HepG2 (cell line): ENCODE measurements around the gene TRIM27. TPM values are rescaled to one million over a fixed set of nuclear protein-coding genes. Genes with fewer than 3 reads are reported as not detected.
A peak's percentile ranks its signal among the peaks of the same experiment; 100 is the strongest.

Source experiments
- CBFB ChIP-seq: sonication (generic); formaldehyde crosslinking; IDR thresholded peaks from 2 replicates; pipeline ENCODE4 v1.4.0; 2020; ENCODE audit warnings: missing genetic modification reagents
- GATA4 ChIP-seq: sonication (generic); IDR thresholded peaks from 2 replicates; pipeline ENCODE4 v1.6.1; 2016; ENCODE audit warnings: antibody characterized with exemption, low read depth, borderline replicate concordance
- JUNB ChIP-seq: sonication (generic); formaldehyde crosslinking; IDR thresholded peaks from 2 replicates; pipeline ENCODE4 v1.8.0; 2022; ENCODE audit warnings: missing genetic modification reagents, mild to moderate bottlenecking, borderline replicate concordance
- MAZ ChIP-seq, 2 experiments: sonication (generic) in 1 of 2; formaldehyde crosslinking in 1 of 2; IDR thresholded peaks; 2 replicates each; pipeline versions ENCODE4 v1.5.0 to v1.6.1; 2012 to 2020; ENCODE audit warnings: low read depth in 2 of 2, mild to moderate bottlenecking in 2 of 2, borderline replicate concordance in 1 of 2, improper control_type of control experiment in 1 of 2, low read length in 1 of 2, missing genetic modification reagents in 1 of 2, moderate library complexity in 1 of 2
- MYC ChIP-seq: sonication (generic); formaldehyde crosslinking; IDR thresholded peaks from 2 replicates; pipeline ENCODE4 v1.9.0; 2021; ENCODE audit warnings: missing genetic modification reagents, borderline replicate concordance
- RBM22 ChIP-seq: fragments of 200-400 bp; formaldehyde crosslinking; optimal IDR thresholded peaks from 2 replicates; pipeline ENCODE3; 2017; ENCODE audit warnings: mild to moderate bottlenecking, low read length, moderate library complexity
- RFX1 ChIP-seq: fragments of 450-650 bp; IDR thresholded peaks from 2 replicates; pipeline ENCODE4 v1.6.1; 2017
- SOX13 ChIP-seq, 3 experiments: fragments of 450-650 bp in 1 of 3; sonication (generic) in 1 of 3; formaldehyde crosslinking in 1 of 3; IDR thresholded peaks in 2 of 3; conservative IDR thresholded peaks in 1 of 3; 2 replicates each; pipeline versions ENCODE4 v1.5.0 to v1.6.1; 2016 to 2020; ENCODE audit warnings: antibody characterized with exemption in 1 of 3, mild to moderate bottlenecking in 1 of 3, missing compliant biosample characterization in 1 of 3, missing genetic modification reagents in 1 of 3, moderate library complexity in 1 of 3
- SOX5 ChIP-seq: IDR thresholded peaks from 2 replicates; pipeline ENCODE4 v1.6.1; 2016; ENCODE audit warnings: borderline replicate concordance
- ZMYM2 ChIP-seq: sonication (generic); formaldehyde crosslinking; IDR thresholded peaks from 2 replicates; pipeline ENCODE4 v1.8.0; 2022; ENCODE audit warnings: mild to moderate bottlenecking, missing genetic modification reagents
- ZNF124 ChIP-seq: sonication (generic); formaldehyde crosslinking; IDR thresholded peaks from 2 replicates; pipeline ENCODE4 v1.4.0; 2020; ENCODE audit warnings: missing genetic modification reagents
- ZNF543 ChIP-seq: sonication (generic); formaldehyde crosslinking; IDR thresholded peaks from 2 replicates; pipeline ENCODE4 v1.4.0; 2020; ENCODE audit warnings: mild to moderate bottlenecking, missing genetic modification reagents
- ZNF598 ChIP-seq: sonication (generic); formaldehyde crosslinking; IDR thresholded peaks from 2 replicates; pipeline ENCODE4 v1.5.1; 2020; ENCODE audit warnings: mild to moderate bottlenecking, missing genetic modification reagents, borderline replicate concordance
- ZNF747 ChIP-seq: sonication (generic); formaldehyde crosslinking; IDR thresholded peaks from 2 replicates; pipeline ENCODE4 v1.8.1; 2023; ENCODE audit warnings: missing genetic modification reagents, mild to moderate bottlenecking, borderline replicate concordance
- ZNF749 ChIP-seq: sonication (generic); formaldehyde crosslinking; IDR thresholded peaks from 2 replicates; pipeline ENCODE4 v1.8.0; 2022; ENCODE audit warnings: mild to moderate bottlenecking, missing genetic modification reagents, moderate library complexity, borderline replicate concordance
- ZNF792 ChIP-seq: IDR thresholded peaks from 2 replicates; pipeline ENCODE4 v1.6.1; 2016
- polyA plus RNA-seq, 8 experiments: library from polyadenylated mRNA; depleted of rRNA in 3 of 8; stranded (reverse) in 7 of 8; unstranded in 1 of 8; fragments of >200 nt; fragmentation: Illumina TruSeq in 4 of 8; extraction: Trizol in 4 of 8; gene quantifications; 2 replicates each; pipeline versions ENCODE4 v1.2.1 to v1.2.3, GENCODE V29; 2011 to 2016; ENCODE audit warnings: low read depth in 4 of 8, missing spikeins in 1 of 8, mixed read lengths in 1 of 8; ENCODE audit not compliant: insufficient read depth in 1 of 8
- total RNA-seq, 5 experiments: library from RNA; depleted of rRNA; stranded (reverse); fragments of >200 nt; fragmentation: Illumina TruSeq; extraction: Trizol; gene quantifications; 2 replicates each; pipeline ENCODE4 v1.2.3, GENCODE V29; 2016; ENCODE audit warnings: low read depth in 1 of 5
- TF ChIP-seq, protein P1 (sequence below): sonication (generic); formaldehyde crosslinking; IDR thresholded peaks from 2 replicates; pipeline ENCODE4 v1.4.0; 2020; ENCODE audit warnings: missing genetic modification reagents
- TF ChIP-seq, protein P2 (sequence below): sonication (generic); formaldehyde crosslinking; IDR thresholded peaks from 2 replicates; pipeline ENCODE4 v1.4.0; 2020; ENCODE audit warnings: low read depth, mild to moderate bottlenecking, missing genetic modification reagents
- TF ChIP-seq, protein P3 (sequence below): sonication (generic); formaldehyde crosslinking; IDR thresholded peaks from 2 replicates; pipeline ENCODE4 v1.4.0; 2020; ENCODE audit warnings: missing genetic modification reagents
- TF ChIP-seq, protein P4 (sequence below), 2 experiments: fragments of 450-650 bp in 1 of 2; sonication (generic) in 1 of 2; formaldehyde crosslinking; IDR thresholded peaks; 2 replicates each; pipeline versions ENCODE4 v1.5.0 to v1.8.0; 2020 to 2022; ENCODE audit warnings: mild to moderate bottlenecking in 1 of 2, missing genetic modification reagents in 1 of 2

Gene TRIM27
- total and polyA plus RNA-seq, 2 of the 13 experiments (the other 11 are each of a cell fraction or from before 2014, with no cell fraction given) = 88.6 to 112 TPM

DNA sequence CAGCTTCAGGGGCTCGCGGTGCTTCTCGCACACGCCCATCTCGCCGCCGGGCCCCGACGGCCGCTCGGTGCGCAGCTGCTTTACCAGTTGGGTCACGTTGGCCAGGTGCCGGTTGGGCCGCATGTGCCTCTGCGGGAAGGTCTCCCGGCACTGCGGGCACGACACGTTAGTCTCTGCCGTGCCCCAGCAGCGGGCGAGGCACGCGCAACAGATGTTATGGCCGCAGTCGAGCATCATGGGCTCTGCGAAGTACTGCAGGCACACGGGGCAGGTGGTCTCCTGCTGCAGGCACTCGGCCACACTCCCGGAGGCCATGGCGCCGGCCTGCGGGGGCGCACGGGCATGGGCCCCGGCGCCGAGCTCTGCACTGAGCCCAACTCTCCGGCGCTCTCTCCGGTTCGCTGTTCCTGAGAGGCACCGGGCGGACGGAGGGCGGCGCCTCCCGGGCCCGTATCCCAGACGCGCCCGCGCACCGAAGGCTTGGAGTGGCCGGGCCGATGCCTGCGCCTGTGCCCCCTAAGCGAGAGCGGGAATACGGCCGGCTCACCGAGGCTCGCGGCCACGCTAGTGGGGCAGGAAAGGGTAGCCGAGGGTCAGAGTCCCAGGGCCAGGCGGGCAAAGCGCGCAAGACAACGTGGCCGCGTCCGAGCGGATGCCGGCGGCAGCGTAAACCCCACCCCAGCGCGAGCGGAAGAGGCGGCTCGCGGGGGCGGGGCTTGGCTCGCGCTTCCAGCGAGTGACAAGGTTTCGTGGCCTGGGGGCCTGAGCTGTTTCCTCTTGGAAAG is at the start of gene TRIM27 (continued):
- TF ChIP-seq, protein P1, sequence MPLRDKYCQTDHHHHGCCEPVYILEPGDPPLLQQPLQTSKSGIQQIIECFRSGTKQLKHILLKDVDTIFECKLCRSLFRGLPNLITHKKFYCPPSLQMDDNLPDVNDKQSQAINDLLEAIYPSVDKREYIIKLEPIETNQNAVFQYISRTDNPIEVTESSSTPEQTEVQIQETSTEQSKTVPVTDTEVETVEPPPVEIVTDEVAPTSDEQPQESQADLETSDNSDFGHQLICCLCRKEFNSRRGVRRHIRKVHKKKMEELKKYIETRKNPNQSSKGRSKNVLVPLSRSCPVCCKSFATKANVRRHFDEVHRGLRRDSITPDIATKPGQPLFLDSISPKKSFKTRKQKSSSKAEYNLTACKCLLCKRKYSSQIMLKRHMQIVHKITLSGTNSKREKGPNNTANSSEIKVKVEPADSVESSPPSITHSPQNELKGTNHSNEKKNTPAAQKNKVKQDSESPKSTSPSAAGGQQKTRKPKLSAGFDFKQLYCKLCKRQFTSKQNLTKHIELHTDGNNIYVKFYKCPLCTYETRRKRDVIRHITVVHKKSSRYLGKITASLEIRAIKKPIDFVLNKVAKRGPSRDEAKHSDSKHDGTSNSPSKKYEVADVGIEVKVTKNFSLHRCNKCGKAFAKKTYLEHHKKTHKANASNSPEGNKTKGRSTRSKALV (CRISPR knock-in tag) = peak; percentile 96
- TF ChIP-seq ZNF543 = peak; percentile 91; the same call in 1 of the 2 replicates
- TF ChIP-seq ZNF598 (CRISPR knock-in tag) = peak; percentile 92
- peak; percentile 72 for TF ChIP-seq CBFB (CRISPR knock-in tag)
- TF ChIP-seq, protein P2, sequence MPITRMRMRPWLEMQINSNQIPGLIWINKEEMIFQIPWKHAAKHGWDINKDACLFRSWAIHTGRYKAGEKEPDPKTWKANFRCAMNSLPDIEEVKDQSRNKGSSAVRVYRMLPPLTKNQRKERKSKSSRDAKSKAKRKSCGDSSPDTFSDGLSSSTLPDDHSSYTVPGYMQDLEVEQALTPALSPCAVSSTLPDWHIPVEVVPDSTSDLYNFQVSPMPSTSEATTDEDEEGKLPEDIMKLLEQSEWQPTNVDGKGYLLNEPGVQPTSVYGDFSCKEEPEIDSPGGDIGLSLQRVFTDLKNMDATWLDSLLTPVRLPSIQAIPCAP (CRISPR knock-in tag) = peak; percentile 48; the same call in 1 of the 2 replicates
- TF ChIP-seq ZMYM2 (CRISPR knock-in tag) = no peak; the same call in 1 of the 2 replicates
- TF ChIP-seq RBM22 = no peak
- TF ChIP-seq, protein P3, sequence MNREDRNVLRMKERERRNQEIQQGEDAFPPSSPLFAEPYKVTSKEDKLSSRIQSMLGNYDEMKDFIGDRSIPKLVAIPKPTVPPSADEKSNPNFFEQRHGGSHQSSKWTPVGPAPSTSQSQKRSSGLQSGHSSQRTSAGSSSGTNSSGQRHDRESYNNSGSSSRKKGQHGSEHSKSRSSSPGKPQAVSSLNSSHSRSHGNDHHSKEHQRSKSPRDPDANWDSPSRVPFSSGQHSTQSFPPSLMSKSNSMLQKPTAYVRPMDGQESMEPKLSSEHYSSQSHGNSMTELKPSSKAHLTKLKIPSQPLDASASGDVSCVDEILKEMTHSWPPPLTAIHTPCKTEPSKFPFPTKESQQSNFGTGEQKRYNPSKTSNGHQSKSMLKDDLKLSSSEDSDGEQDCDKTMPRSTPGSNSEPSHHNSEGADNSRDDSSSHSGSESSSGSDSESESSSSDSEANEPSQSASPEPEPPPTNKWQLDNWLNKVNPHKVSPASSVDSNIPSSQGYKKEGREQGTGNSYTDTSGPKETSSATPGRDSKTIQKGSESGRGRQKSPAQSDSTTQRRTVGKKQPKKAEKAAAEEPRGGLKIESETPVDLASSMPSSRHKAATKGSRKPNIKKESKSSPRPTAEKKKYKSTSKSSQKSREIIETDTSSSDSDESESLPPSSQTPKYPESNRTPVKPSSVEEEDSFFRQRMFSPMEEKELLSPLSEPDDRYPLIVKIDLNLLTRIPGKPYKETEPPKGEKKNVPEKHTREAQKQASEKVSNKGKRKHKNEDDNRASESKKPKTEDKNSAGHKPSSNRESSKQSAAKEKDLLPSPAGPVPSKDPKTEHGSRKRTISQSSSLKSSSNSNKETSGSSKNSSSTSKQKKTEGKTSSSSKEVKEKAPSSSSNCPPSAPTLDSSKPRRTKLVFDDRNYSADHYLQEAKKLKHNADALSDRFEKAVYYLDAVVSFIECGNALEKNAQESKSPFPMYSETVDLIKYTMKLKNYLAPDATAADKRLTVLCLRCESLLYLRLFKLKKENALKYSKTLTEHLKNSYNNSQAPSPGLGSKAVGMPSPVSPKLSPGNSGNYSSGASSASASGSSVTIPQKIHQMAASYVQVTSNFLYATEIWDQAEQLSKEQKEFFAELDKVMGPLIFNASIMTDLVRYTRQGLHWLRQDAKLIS (CRISPR knock-in tag) = peak; percentile 78
- TF ChIP-seq RFX1 = no peak
- 0 out of 2 replicates have a peak, but pooled peaks have one; percentile 16 for TF ChIP-seq ZNF124 (CRISPR knock-in tag)
- TF ChIP-seq ZNF749 = peak; percentile 60
- TF ChIP-seq GATA4 = no peak; the same call in 1 of the 2 replicates
- peak; percentile 52; the same call in 1 of the 2 replicates for TF ChIP-seq SOX13 (IDR thresholded peaks at IDR 0.05)
- peak in 1 of 2 experiments; percentile 57; a peak in 1 of 4 replicates for TF ChIP-seq SOX13 (CRISPR knock-in tag; conservative IDR thresholded peaks at IDR 0.05 in 1 of 2, IDR thresholded peaks at IDR 0.05 in 1 of 2)
- TF ChIP-seq ZNF747 (CRISPR knock-in tag) = peak; percentile 98
- peak; percentile 52; the same call in 1 of the 2 replicates for TF ChIP-seq SOX5 (CRISPR knock-in tag)
- peak; percentile 85 for TF ChIP-seq MAZ (IDR thresholded peaks at IDR 0.05; ENCODE audit: borderline replicate concordance, low read depth, low read length)
- TF ChIP-seq MAZ (CRISPR knock-in tag; IDR thresholded peaks at IDR 0.05; ENCODE audit: low read depth) = peak; percentile 97
- peak; percentile 98 for TF ChIP-seq MYC
- no peak for TF ChIP-seq JUNB (CRISPR knock-in tag)
- TF ChIP-seq, protein P4, sequence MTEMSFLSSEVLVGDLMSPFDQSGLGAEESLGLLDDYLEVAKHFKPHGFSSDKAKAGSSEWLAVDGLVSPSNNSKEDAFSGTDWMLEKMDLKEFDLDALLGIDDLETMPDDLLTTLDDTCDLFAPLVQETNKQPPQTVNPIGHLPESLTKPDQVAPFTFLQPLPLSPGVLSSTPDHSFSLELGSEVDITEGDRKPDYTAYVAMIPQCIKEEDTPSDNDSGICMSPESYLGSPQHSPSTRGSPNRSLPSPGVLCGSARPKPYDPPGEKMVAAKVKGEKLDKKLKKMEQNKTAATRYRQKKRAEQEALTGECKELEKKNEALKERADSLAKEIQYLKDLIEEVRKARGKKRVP (CRISPR knock-in tag; IDR thresholded peaks at IDR 0.05) = peak in 1 of 2 experiments; percentile 74; a peak in 2 of 4 replicates
- peak; percentile 83 for TF ChIP-seq ZNF792 (CRISPR knock-in tag)
